ENCODE data around the gene FAM3C. TPM values are rescaled to one million over a fixed set of nuclear protein-coding genes. Genes with fewer than 3 reads are reported as not detected.
A peak's percentile ranks its signal among the peaks of the same experiment; 100 is the strongest.

FAM3C gene
- total and polyA plus RNA-seq, 2 experiments from 2014 or later = 33.9 to 60.3 TPM

GRCh38 chr7:121442845-121443244, 46.7 kb upstream of the FAM3C start:
- Histone ChIP-seq H3K36me3 (ENCODE audit: insufficient read depth) (no peaks in the 10 kb centered on the region), H3K9me2 (ENCODE audit: insufficient read depth) (no peaks in the 10 kb centered on the region), H4K20me1 (replicated peaks; ENCODE audit: insufficient read depth) (no peaks in the 10 kb centered on the region), H3K27me3 (ENCODE audit: insufficient read depth) (no peaks in the 10 kb centered on the region), H3K4me2 (no peak overlapping the region), H2AFZ (peak overlapping the region; percentile 60; the same call in 1 of the 2 replicates), H3K27ac (ENCODE audit: low read depth) (no peak overlapping the region), H3F3A (replicated peaks; ENCODE audit: low read depth) (no peaks in the 10 kb centered on the region), H3K4me3 (no peak overlapping the region), H3K79me2 (replicated peaks; ENCODE audit: insufficient read depth) (no peaks in the 10 kb centered on the region), H3K4me1 (ENCODE audit: insufficient read depth) (peaks cover 4% of the 10 kb centered on the region; the same call in 1 of the 2 replicates)
- H3K36me3 Mint-ChIP-seq (ENCODE audit: low read depth) = peaks cover 14% of the 10 kb centered on the region; the same call in 2 of the 3 replicates
- peaks cover 17% of the 10 kb centered on the region for H3K9me3 Mint-ChIP-seq
- no peak for DNase-seq (ENCODE audit: low spot score)
- peaks cover 1% of the 10 kb centered on the region for H3K27me3 Mint-ChIP-seq (ENCODE audit: insufficient read depth, low read depth, poor library complexity)
- peaks cover 10% of the 10 kb centered on the region; the same call in 2 of the 3 replicates for H3K4me1 Mint-ChIP-seq
- no peak overlapping the region for H3K4me3 Mint-ChIP-seq
- H3K27ac Mint-ChIP-seq = no peak overlapping the region; the same call in 1 of the 2 replicates
- TF ChIP-seq EZH2phosphoT487 (IDR thresholded peaks at IDR 0.05; ENCODE audit: unreplicated experiment) (no peak), EZH2 (IDR thresholded peaks at IDR 0.05; ENCODE audit: low read depth, unreplicated experiment) (no peak), STAT1 (IDR thresholded peaks at IDR 0.05; ENCODE audit: unreplicated experiment) (no peak), JUNB (IDR thresholded peaks at IDR 0.05; ENCODE audit: unreplicated experiment) (no peak), REST (IDR thresholded peaks at IDR 0.05; ENCODE audit: unreplicated experiment) (no peak), CTCF (conservative IDR thresholded peaks at IDR 0.05; ENCODE audit: low read depth in 2 of 2) (no peak), NANOG (IDR thresholded peaks at IDR 0.05; ENCODE audit: borderline replicate concordance) (no peak), ZNF331 (CRISPR knock-in tag; IDR thresholded peaks at IDR 0.05; ENCODE audit: low read depth) (no peak), ZNF462 (CRISPR knock-in tag; IDR thresholded peaks at IDR 0.05) (no peak), CREB1 (CRISPR knock-in tag; IDR thresholded peaks at IDR 0.05; ENCODE audit: low read depth) (no peak), ZNF114 (CRISPR knock-in tag; IDR thresholded peaks at IDR 0.05) (no peak), POLR2AphosphoS5 (IDR thresholded peaks at IDR 0.05; ENCODE audit: low read depth) (no peak), ETS1 (IDR thresholded peaks at IDR 0.05) (no peak)
- ATAC-seq = peak; percentile 27; the same call in 2 of the 3 replicates

All from GM23338 (cell line).